Ovary (tissue), 3 donors: ENCODE measurements around the gene RMDN2.

Experiments
- EP300 ChIP-seq: sonication (generic); formaldehyde crosslinking; IDR thresholded peaks from one replicate; pipeline ENCODE4 v1.6.1; 2017; ENCODE audit warnings: antibody characterized with exemption
- TF ChIP-seq, protein P1 (sequence below), 3 donors: fragments of 450-650 bp in 2 of 3; fragments of 200-600 bp in 1 of 3; IDR thresholded peaks; one replicate each; pipeline versions ENCODE4 v1.5.1 to v1.8.0; 2016 to 2022; ENCODE audit warnings: antibody characterized with exemption in 3 of 3, mild to moderate bottlenecking in 1 of 3
- donor health status: DM: no; HTN: no; CAD: no.

DNA sequence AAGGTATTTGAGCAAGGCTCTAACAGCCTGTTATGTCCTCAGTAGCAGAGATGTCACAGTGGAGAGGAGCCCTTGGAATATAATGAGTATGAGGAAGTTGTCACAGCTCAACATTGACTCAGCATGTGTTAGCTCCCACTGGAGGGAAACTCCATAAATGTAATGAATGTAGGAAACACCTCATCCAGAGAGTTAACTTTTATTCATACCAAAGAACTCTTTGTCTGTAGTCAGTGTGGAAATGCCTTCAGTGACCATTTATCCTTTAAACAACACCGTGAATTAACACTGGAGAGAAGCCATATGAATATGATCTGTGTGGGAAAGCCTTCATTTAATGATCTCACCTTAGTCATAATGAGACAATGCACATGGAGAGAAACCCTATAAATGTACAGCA lies 91.1 kb downstream of the RMDN2 start:
- TF ChIP-seq, protein P1, sequence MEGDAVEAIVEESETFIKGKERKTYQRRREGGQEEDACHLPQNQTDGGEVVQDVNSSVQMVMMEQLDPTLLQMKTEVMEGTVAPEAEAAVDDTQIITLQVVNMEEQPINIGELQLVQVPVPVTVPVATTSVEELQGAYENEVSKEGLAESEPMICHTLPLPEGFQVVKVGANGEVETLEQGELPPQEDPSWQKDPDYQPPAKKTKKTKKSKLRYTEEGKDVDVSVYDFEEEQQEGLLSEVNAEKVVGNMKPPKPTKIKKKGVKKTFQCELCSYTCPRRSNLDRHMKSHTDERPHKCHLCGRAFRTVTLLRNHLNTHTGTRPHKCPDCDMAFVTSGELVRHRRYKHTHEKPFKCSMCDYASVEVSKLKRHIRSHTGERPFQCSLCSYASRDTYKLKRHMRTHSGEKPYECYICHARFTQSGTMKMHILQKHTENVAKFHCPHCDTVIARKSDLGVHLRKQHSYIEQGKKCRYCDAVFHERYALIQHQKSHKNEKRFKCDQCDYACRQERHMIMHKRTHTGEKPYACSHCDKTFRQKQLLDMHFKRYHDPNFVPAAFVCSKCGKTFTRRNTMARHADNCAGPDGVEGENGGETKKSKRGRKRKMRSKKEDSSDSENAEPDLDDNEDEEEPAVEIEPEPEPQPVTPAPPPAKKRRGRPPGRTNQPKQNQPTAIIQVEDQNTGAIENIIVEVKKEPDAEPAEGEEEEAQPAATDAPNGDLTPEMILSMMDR (IDR thresholded peaks at IDR 0.05) = no peak
- TF ChIP-seq EP300 = no peak
